Mesothelial cell of epicardium (in vitro differentiated cells): ENCODE data around the gene HCN2. TPM values are rescaled to one million over a fixed set of nuclear protein-coding genes. Genes with fewer than 3 reads are reported as not detected.
A peak's percentile ranks its signal among the peaks of the same experiment; 100 is the strongest.
"Not testable (repeated sequence)": the region's sequence is repeated elsewhere in the genome, so short reads cannot be mapped to it uniquely, and the experiment has no call there.

ENCODE experiments used
- DNase-seq, 2 experiments: peaks; one replicate each; pipeline ENCODE4 v3.0.0; 2021; ENCODE audit warnings: low spot score in 2 of 2; ENCODE audit not compliant: unreplicated experiment in 2 of 2
- H3K27ac Mint-ChIP-seq: 2 replicates; pipeline ENCODE4 v1.8.0; 2021; ENCODE audit warnings: mixed read lengths
- H3K27me3 Mint-ChIP-seq: 2 replicates; pipeline ENCODE4 v1.8.0; 2021; ENCODE audit warnings: low read depth, mixed read lengths
- H3K36me3 Mint-ChIP-seq: 2 replicates; pipeline ENCODE4 v1.8.0; 2021; ENCODE audit warnings: mixed read lengths
- H3K4me1 Mint-ChIP-seq: 2 replicates; pipeline ENCODE4 v1.8.0; 2021; ENCODE audit warnings: mixed read lengths
- H3K4me3 Mint-ChIP-seq: 2 replicates; pipeline ENCODE4 v1.8.0; 2021; ENCODE audit warnings: mild to moderate bottlenecking, moderate library complexity, mixed read lengths
- H3K9me3 Mint-ChIP-seq: 2 replicates; pipeline ENCODE4 v1.8.0; 2021; ENCODE audit warnings: mixed read lengths
- total RNA-seq: library from RNA; stranded (reverse); gene quantifications from 3 replicates; pipeline ENCODE4 v1.2.1, GENCODE V29; 2021
- TF ChIP-seq, protein P1 (sequence below): fragments of 200-600 bp; sonication (generic); IDR thresholded peaks from one replicate; pipeline ENCODE4 v1.5.0; 2021; ENCODE audit warnings: antibody characterized with exemption; ENCODE audit not compliant: unreplicated experiment

The HCN2 gene
- total RNA-seq, 1 donor from 2014 or later: 1.5 TPM

DNA sequence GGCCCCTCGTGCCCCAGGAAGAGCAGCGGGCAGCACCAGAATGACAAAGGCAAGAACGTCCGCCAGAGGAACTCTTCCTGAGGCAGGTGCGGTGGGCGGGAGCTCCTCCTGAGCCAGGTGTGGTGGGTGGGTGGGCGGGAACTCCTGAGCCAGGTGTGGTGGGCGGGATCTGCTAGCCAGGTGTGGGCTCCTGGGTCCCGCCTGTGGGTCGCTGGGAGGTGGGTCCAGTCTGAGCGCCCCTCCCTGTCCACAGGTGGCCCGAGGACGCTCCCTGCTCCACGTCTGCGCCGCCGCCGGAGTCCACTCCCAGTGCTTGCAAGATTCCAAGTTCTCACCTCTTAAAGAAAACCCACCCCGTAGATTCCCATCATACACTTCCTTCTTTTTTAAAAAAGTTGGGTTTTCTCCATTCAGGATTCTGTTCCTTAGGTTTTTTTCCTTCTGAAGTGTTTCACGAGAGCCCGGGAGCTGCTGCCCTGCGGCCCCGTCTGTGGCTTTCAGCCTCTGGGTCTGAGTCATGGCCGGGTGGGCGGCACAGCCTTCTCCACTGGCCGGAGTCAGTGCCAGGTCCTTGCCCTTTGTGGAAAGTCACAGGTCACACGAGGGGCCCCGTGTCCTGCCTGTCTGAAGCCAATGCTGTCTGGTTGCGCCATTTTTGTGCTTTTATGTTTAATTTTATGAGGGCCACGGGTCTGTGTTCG, 7.0 kb upstream of the HCN2 start:
- no peak for DNase-seq
- Mint-ChIP-seq H3K36me3 (no peaks in the 10 kb centered on the region), H3K27ac (no peak overlapping the region), H3K4me3 (no peak overlapping the region), H3K27me3 (peaks cover 14% of the 10 kb centered on the region), H3K9me3 (no peaks in the 10 kb centered on the region), H3K4me1 (no peaks in the 10 kb centered on the region)
- TF ChIP-seq, protein P1, sequence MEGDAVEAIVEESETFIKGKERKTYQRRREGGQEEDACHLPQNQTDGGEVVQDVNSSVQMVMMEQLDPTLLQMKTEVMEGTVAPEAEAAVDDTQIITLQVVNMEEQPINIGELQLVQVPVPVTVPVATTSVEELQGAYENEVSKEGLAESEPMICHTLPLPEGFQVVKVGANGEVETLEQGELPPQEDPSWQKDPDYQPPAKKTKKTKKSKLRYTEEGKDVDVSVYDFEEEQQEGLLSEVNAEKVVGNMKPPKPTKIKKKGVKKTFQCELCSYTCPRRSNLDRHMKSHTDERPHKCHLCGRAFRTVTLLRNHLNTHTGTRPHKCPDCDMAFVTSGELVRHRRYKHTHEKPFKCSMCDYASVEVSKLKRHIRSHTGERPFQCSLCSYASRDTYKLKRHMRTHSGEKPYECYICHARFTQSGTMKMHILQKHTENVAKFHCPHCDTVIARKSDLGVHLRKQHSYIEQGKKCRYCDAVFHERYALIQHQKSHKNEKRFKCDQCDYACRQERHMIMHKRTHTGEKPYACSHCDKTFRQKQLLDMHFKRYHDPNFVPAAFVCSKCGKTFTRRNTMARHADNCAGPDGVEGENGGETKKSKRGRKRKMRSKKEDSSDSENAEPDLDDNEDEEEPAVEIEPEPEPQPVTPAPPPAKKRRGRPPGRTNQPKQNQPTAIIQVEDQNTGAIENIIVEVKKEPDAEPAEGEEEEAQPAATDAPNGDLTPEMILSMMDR: no peak

- Mint-ChIP-seq H3K27ac (no peak overlapping the region), H3K36me3 (no peaks in the 10 kb centered on the region), H3K27me3 (peaks cover 20% of the 10 kb centered on the region), H3K4me3 (no peak overlapping the region), H3K4me1 (peaks cover 1% of the 10 kb centered on the region), H3K9me3 (no peaks in the 10 kb centered on the region)
- DNase-seq: no peak
- TF ChIP-seq, protein P1: no peak
Measured at GRCh38 chr19:583198-583967, 6.3 kb upstream of the HCN2 start.

GRCh38 chr19:583968-584239, 5.8 kb upstream of the HCN2 start:
- H3K27ac Mint-ChIP-seq: no peak overlapping the region

GRCh38 chr19:584240-585001, 5.3 kb upstream of the HCN2 start:
- Mint-ChIP-seq H3K9me3 (no peaks in the 10 kb centered on the region), H3K4me1 (peaks cover 4% of the 10 kb centered on the region), H3K36me3 (no peaks in the 10 kb centered on the region), H3K27ac (no peak overlapping the region), H3K27me3 (peaks cover 29% of the 10 kb centered on the region), H3K4me3 (no peak overlapping the region)
- TF ChIP-seq, protein P1: peak; percentile 85
- DNase-seq: peak; percentile 63 to 80

More at GRCh38 chr19:583968-584239, 5.8 kb upstream of the HCN2 start:
- TF ChIP-seq, protein P1: no peak
- H3K27me3 Mint-ChIP-seq: peaks cover 25% of the 10 kb centered on the region
- peaks cover 1% of the 10 kb centered on the region for H3K4me1 Mint-ChIP-seq
- no peaks in the 10 kb centered on the region for H3K36me3 Mint-ChIP-seq
- no peak for DNase-seq
- H3K4me3 Mint-ChIP-seq: no peak overlapping the region
- H3K9me3 Mint-ChIP-seq: no peaks in the 10 kb centered on the region

GRCh38 chr19:585146-585545, 4.5 kb upstream of the HCN2 start:
- H3K9me3 Mint-ChIP-seq, H3K4me1 Mint-ChIP-seq, H3K27ac Mint-ChIP-seq, H3K4me3 Mint-ChIP-seq, DNase-seq, H3K36me3 Mint-ChIP-seq: not testable (repeated sequence)
- H3K27me3 Mint-ChIP-seq: peaks cover 29% of the 10 kb centered on the region
